Endometrium (tissue), 2 donors: ENCODE data around the gene OR52L1.
"Not testable (repeated sequence)": the region's sequence is repeated elsewhere in the genome, so short reads cannot be mapped to it uniquely, and the experiment has no call there.

Experiments used
- FAIRE-seq: peaks from 2 replicates; lab custom pipeline; 2012; peaks lifted over from hg19 to GRCh38; lab: Jason Lieb, UNC
- donor health status: control.
- donor health status: control.

OR52L1 gene

GRCh38 chr11:5986885-5987284, at the start of gene OR52L1:
OR52L1 (minus strand) TSS chr11:5986985; CDS start chr11:5986930, 55 bp downstream.
- FAIRE-seq = no peak

- FAIRE-seq = no peak
These were observed 44.1 kb upstream of the OR52L1 start, which contains the start of gene OR56A1 for GRCh38 chr11:6030708-6031405. OR56A1 (minus strand) TSS chr11:6030758; CDS start chr11:6027692, 3,066 bp downstream.

GRCh38 chr11:6027501-6027900, 40.7 kb upstream of the OR52L1 start:
- no peak for FAIRE-seq

GRCh38 chr11:6025056-6025455, 38.3 kb upstream of the OR52L1 start:
- no peak for FAIRE-seq

- peak; percentile 4 for FAIRE-seq
These were observed 36.2 kb upstream of the OR52L1 start for GRCh38 chr11:6022956-6023355.

- FAIRE-seq = no peak
These were observed 26.3 kb upstream of the OR52L1 start for GRCh38 chr11:6013042-6013441.

- no peak for FAIRE-seq
These were observed 25.4 kb upstream of the OR52L1 start for GRCh38 chr11:6012035-6012668.

- FAIRE-seq = no peak
These were observed 20.1 kb upstream of the OR52L1 start, which contains the start of gene OR56A4 for GRCh38 chr11:6006846-6007245. OR56A4 (minus strand) TSS chr11:6006946; CDS start chr11:6002992, 3,954 bp downstream.

GRCh38 chr11:6006395-6006794, 19.6 kb upstream of the OR52L1 start:
- no peak for FAIRE-seq

- FAIRE-seq = no peak
These were observed 15.5 kb upstream of the OR52L1 start for GRCh38 chr11:6002202-6002699.

GRCh38 chr11:5994791-5995190, 8.0 kb upstream of the OR52L1 start:
- FAIRE-seq = no peak

GRCh38 chr11:5992604-5993251, 5.9 kb upstream of the OR52L1 start:
- no peak for FAIRE-seq

- no peak for FAIRE-seq
These were observed 5.4 kb upstream of the OR52L1 start for GRCh38 chr11:5992150-5992549.

GRCh38 chr11:5989203-5989602, 2.4 kb upstream of the OR52L1 start:
- no peak for FAIRE-seq

- no peak for FAIRE-seq
These were observed 3.3 kb downstream of the OR52L1 start for GRCh38 chr11:5983443-5983842.

GRCh38 chr11:5973530-5973929, 13.3 kb downstream of the OR52L1 start:
- FAIRE-seq = no peak

GRCh38 chr11:5968394-5968793, 18.4 kb downstream of the OR52L1 start, which contains the start of gene OR56A5:
OR56A5 (minus strand) TSS chr11:5968494; CDS start chr11:5968494, 0 bp downstream.
- no peak for FAIRE-seq

- no peak for FAIRE-seq
These were observed 19.1 kb downstream of the OR52L1 start for GRCh38 chr11:5967708-5968107.

- no peak for FAIRE-seq
These were observed 19.8 kb downstream of the OR52L1 start for GRCh38 chr11:5966958-5967357.

- not testable (repeated sequence) for FAIRE-seq
These were observed 26.0 kb downstream of the OR52L1 start for GRCh38 chr11:5960704-5961320.

- FAIRE-seq = no peak
These were observed 31.2 kb downstream of the OR52L1 start for GRCh38 chr11:5955586-5955985.

GRCh38 chr11:5941951-5942350, 44.8 kb downstream of the OR52L1 start, which contains the start of gene OR56A3:
OR56A3 (plus strand) TSS chr11:5942251; CDS start chr11:5947347, 5,096 bp downstream.
- FAIRE-seq = no peak
